ENCODE results near the gene CKS1B. TPM values are rescaled to one million over a fixed set of nuclear protein-coding genes. Genes with fewer than 3 reads are reported as not detected.

The CKS1B gene
- total RNA-seq, 2 experiments from 2014 or later = 1.4 to 3.9 TPM

DNA sequence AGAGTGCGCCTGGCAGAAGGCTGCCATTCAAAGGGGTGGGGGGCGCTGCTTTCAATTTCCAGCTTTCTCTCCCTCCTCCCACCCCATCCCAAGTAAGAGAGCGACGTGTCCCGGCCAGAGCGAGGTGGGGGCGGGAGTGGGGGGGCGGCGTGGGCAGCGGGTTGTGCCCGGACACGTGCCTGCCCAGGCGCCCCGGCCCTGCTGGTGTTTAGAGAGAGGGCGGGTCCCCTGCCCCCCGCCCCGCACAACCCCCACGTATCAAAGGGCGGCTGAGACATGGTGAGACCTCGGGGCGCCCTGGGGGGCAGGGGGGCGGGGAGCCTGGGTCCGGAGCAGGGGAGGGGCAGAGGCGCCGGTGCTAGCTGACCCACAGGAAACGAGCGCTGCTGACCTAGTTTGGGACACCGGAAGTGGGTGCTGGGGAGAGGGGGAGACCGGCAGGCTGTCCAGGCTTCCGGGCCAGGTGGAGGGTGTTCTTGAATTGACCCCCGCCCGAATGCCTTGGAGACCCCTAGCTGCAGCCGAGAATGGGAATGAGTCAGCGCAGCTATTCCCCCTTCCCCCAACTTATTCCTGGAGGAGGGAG, 29.4 kb downstream of the CKS1B start:
- Histone ChIP-seq H3K4me1 (ENCODE audit: insufficient read depth, low read length) (peaks cover 81% of the 10 kb centered on the region), H3K4me3 (ENCODE audit: low read length) (peak overlapping the region; percentile 73), H3K36me3 (ENCODE audit: insufficient read depth, low read length) (peaks cover 3% of the 10 kb centered on the region), H3K27me3 (ENCODE audit: control insufficient read depth in 1 of 2, insufficient read depth in 2 of 2, low read length in 2 of 2) (no peaks in the 10 kb centered on the region), H3K27ac (ENCODE audit: low read depth in 1 of 2, low read length in 2 of 2) (peak overlapping the region; percentile 77 to 80), H3K9me3 (ENCODE audit: control insufficient read depth in 1 of 2, insufficient read depth in 1 of 2, low read length in 2 of 2) (no peaks in the 10 kb centered on the region)
- Mint-ChIP-seq H3K4me3 (peak overlapping the region; percentile 99), H3K27ac (peak overlapping the region; percentile 80), H3K36me3 (ENCODE audit: low read depth) (peaks cover 16% of the 10 kb centered on the region), H3K9me3 (no peaks in the 10 kb centered on the region), H3K27me3 (no peaks in the 10 kb centered on the region), H3K4me1 (ENCODE audit: low read depth) (peaks cover 65% of the 10 kb centered on the region)
- POLR2A ChIA-PET = interaction anchor here (0.9 to 10.2 kb wide), 4 partner anchors 9 to 68 kb away, joined by 4 to 189 read pairs (median 31); partner anchors contain the start of genes CKS1B, PBXIP1 and PMVK
- TF ChIP-seq, protein P1, sequence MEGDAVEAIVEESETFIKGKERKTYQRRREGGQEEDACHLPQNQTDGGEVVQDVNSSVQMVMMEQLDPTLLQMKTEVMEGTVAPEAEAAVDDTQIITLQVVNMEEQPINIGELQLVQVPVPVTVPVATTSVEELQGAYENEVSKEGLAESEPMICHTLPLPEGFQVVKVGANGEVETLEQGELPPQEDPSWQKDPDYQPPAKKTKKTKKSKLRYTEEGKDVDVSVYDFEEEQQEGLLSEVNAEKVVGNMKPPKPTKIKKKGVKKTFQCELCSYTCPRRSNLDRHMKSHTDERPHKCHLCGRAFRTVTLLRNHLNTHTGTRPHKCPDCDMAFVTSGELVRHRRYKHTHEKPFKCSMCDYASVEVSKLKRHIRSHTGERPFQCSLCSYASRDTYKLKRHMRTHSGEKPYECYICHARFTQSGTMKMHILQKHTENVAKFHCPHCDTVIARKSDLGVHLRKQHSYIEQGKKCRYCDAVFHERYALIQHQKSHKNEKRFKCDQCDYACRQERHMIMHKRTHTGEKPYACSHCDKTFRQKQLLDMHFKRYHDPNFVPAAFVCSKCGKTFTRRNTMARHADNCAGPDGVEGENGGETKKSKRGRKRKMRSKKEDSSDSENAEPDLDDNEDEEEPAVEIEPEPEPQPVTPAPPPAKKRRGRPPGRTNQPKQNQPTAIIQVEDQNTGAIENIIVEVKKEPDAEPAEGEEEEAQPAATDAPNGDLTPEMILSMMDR (IDR thresholded peaks at IDR 0.05) = no peak
- intact Hi-C loops (cut with DNase I, micrococcal nuclease) = loop anchor here in 1 of 2 experiments (5.0 kb wide), 1 partner anchor 58 kb away; the partner anchor contains the start of gene EFNA4
- peak in 2 of 14 experiments; percentile 41 to 45 for DNase-seq
- CTCF ChIA-PET = interaction anchor here (1.3 to 13.2 kb wide), 2 partner anchors 8 to 15 kb away, joined by 3 to 159 read pairs; no protein-coding TSS in a partner anchor
- no peak for ATAC-seq (ENCODE audit: poor library complexity)

DNA sequence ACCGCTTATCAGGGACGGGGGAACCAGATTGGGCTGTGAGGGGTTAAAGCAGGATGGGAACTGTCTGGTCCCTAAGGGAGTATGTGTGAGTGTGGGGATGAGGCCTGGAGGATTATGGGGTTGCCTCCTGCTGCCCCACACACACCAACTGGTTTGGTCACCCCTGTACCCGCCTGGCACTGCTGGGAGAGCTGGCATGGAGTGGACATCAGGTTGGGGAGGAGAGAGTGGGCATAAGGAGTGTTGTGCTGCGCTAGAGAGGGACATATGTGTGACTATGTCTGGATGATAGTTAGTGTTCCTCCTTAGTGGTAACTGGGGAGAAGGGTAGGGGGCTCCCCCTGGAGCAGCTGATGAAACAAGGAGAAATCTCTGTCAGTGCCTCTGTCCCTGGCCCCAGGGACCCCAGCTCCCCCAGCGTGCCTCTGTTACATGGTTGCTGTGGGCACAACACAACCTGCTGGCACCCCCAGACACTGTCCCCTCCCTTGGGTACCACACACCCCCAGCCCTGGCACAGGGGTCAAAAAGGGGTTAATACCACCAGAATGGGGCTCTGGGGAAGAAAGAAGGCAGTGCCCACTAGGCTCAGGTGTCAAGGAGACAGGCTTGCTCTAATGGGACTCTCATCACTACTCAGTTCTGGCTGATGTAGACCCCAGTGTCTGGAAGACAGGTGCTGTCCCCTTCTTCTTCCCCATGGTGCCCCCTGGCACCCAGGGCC, 30.0 kb downstream of the CKS1B start:
- Mint-ChIP-seq H3K4me1 (ENCODE audit: low read depth) (peaks cover 62% of the 10 kb centered on the region), H3K27me3 (no peaks in the 10 kb centered on the region), H3K9me3 (no peaks in the 10 kb centered on the region), H3K27ac (peak overlapping the region; percentile 80), H3K36me3 (ENCODE audit: low read depth) (peaks cover 21% of the 10 kb centered on the region), H3K4me3 (peak overlapping the region; percentile 99)
- Histone ChIP-seq H3K9me3 (ENCODE audit: control insufficient read depth in 1 of 2, insufficient read depth in 1 of 2, low read length in 2 of 2) (no peaks in the 10 kb centered on the region), H3K36me3 (ENCODE audit: insufficient read depth, low read length) (peaks cover 3% of the 10 kb centered on the region), H3K4me1 (ENCODE audit: insufficient read depth, low read length) (peaks cover 81% of the 10 kb centered on the region), H3K27ac (ENCODE audit: low read depth in 1 of 2, low read length in 2 of 2) (peak overlapping the region; percentile 66 to 77), H3K27me3 (ENCODE audit: control insufficient read depth in 1 of 2, insufficient read depth in 2 of 2, low read length in 2 of 2) (no peaks in the 10 kb centered on the region), H3K4me3 (ENCODE audit: low read length) (peak overlapping the region; percentile 73)
- no peak for ATAC-seq (ENCODE audit: poor library complexity)
- CTCF ChIA-PET = interaction anchor here (1.3 to 13.2 kb wide), 2 partner anchors 8 to 14 kb away, joined by 3 to 159 read pairs; no protein-coding TSS in a partner anchor
- no peak for DNase-seq
- POLR2A ChIA-PET = interaction anchor here (0.9 to 10.2 kb wide), 3 partner anchors 8 to 68 kb away, joined by 4 to 189 read pairs (median 28); partner anchors contain the start of genes PBXIP1 and PMVK
- intact Hi-C loops (cut with DNase I, micrococcal nuclease) = loop anchor here in 1 of 2 experiments (5.0 kb wide), 1 partner anchor 58 kb away; the partner anchor contains the start of gene EFNA4
- TF ChIP-seq, protein P1 (IDR thresholded peaks at IDR 0.05) = no peak

Measured in CD4-positive, alpha-beta T cell (primary cell).